ENCODE data around the gene LRRC27. TPM values are rescaled to one million over a fixed set of nuclear protein-coding genes. Genes with fewer than 3 reads are reported as not detected.

The LRRC27 gene
- total RNA-seq, 1 experiment from 2014 or later: 4.1 TPM

DNA sequence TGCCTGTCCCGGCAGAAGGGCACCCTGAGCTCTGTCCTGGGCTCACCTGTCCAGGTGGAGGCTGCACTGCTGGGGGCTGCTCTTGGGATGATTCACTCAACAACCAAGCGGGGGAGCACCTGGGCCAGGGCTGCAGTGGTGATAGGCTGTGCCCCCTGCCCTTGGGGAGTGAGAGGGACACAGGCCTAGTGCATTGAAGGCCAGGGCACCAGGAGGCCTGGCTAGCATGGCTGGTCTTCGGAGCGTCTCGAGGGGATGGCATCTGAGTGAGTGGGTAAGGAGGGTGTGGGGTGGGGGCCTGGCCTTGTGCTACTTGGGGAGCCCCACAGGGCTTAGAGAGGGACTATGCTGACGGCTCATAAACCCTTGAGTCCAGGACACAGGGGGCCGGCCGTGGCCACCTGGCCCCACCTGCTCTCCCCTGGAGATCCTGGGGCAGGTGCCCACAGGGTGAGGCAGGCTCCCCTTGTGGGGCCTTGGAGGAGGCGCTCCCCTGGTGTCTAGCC lies 68.1 kb downstream of the LRRC27 start:
- no peak for DNase-seq (ENCODE audit: low read depth, low spot score)
- Histone ChIP-seq H4K20me1 (ENCODE audit: insufficient read depth) (no peaks in the 10 kb centered on the region), H3K36me3 (ENCODE audit: control insufficient read depth in 1 of 2, insufficient read depth in 2 of 2, low read length in 2 of 2) (no peaks in the 10 kb centered on the region), H3K27me3 (ENCODE audit: insufficient read depth, low read length) (no peaks in the 10 kb centered on the region), H3K4me1 (ENCODE audit: control insufficient read depth in 1 of 2, insufficient read depth in 2 of 2, low read length in 2 of 2) (peaks cover 11 to 27% of the 10 kb centered on the region in 2 experiments), H3K27ac (ENCODE audit: low read depth, low read length) (no peak overlapping the region; the same call in 1 of the 2 replicates), H3K9me3 (ENCODE audit: control insufficient read depth in 1 of 2, insufficient read depth in 1 of 2, low read depth in 1 of 2, low read length in 2 of 2) (no peaks in the 10 kb centered on the region), H2AFZ (ENCODE audit: low read depth, low read length, poor library complexity, severe bottlenecking) (no peak overlapping the region), H3K9me2 (ENCODE audit: insufficient read depth) (no peaks in the 10 kb centered on the region), H3K4me2 (ENCODE audit: low read length) (no peak overlapping the region), H3K79me2 (ENCODE audit: insufficient read depth, low read length) (peaks cover 49% of the 10 kb centered on the region), H3K4me3 (replicated peaks in 1 of 2; ENCODE audit: low read depth in 1 of 2, low read length in 2 of 2) (no peak overlapping the region), H3K9ac (ENCODE audit: low read length) (no peak overlapping the region)
- no peak for TF ChIP-seq FOSL1 (IDR thresholded peaks at IDR 0.05; ENCODE audit: low read depth)
- no peak for TF ChIP-seq SRF (IDR thresholded peaks at IDR 0.05; ENCODE audit: low read depth)
- no peak for TF ChIP-seq YY1 (IDR thresholded peaks at IDR 0.05; ENCODE audit: extremely low read depth, insufficient replicate concordance, low read depth, low read length)
- TF ChIP-seq CEBPB (IDR thresholded peaks at IDR 0.05; ENCODE audit: low read depth): no peak
- TF ChIP-seq, protein P1, sequence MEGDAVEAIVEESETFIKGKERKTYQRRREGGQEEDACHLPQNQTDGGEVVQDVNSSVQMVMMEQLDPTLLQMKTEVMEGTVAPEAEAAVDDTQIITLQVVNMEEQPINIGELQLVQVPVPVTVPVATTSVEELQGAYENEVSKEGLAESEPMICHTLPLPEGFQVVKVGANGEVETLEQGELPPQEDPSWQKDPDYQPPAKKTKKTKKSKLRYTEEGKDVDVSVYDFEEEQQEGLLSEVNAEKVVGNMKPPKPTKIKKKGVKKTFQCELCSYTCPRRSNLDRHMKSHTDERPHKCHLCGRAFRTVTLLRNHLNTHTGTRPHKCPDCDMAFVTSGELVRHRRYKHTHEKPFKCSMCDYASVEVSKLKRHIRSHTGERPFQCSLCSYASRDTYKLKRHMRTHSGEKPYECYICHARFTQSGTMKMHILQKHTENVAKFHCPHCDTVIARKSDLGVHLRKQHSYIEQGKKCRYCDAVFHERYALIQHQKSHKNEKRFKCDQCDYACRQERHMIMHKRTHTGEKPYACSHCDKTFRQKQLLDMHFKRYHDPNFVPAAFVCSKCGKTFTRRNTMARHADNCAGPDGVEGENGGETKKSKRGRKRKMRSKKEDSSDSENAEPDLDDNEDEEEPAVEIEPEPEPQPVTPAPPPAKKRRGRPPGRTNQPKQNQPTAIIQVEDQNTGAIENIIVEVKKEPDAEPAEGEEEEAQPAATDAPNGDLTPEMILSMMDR (IDR thresholded peaks at IDR 0.05 in 2 of 3, conservative IDR thresholded peaks at IDR 0.05 in 1 of 3; ENCODE audit: borderline replicate concordance in 1 of 3, insufficient read depth in 1 of 3, low read depth in 2 of 3, low read length in 2 of 3): no peak
- TF ChIP-seq, protein P2, sequence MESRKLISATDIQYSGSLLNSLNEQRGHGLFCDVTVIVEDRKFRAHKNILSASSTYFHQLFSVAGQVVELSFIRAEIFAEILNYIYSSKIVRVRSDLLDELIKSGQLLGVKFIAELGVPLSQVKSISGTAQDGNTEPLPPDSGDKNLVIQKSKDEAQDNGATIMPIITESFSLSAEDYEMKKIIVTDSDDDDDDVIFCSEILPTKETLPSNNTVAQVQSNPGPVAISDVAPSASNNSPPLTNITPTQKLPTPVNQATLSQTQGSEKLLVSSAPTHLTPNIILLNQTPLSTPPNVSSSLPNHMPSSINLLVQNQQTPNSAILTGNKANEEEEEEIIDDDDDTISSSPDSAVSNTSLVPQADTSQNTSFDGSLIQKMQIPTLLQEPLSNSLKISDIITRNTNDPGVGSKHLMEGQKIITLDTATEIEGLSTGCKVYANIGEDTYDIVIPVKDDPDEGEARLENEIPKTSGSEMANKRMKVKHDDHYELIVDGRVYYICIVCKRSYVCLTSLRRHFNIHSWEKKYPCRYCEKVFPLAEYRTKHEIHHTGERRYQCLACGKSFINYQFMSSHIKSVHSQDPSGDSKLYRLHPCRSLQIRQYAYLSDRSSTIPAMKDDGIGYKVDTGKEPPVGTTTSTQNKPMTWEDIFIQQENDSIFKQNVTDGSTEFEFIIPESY (IDR thresholded peaks at IDR 0.05; ENCODE audit: extremely low read depth, insufficient replicate concordance, low read length): no peak
- TF ChIP-seq SP1 (IDR thresholded peaks at IDR 0.05; ENCODE audit: low read depth): no peak
- TF ChIP-seq, protein P3, sequence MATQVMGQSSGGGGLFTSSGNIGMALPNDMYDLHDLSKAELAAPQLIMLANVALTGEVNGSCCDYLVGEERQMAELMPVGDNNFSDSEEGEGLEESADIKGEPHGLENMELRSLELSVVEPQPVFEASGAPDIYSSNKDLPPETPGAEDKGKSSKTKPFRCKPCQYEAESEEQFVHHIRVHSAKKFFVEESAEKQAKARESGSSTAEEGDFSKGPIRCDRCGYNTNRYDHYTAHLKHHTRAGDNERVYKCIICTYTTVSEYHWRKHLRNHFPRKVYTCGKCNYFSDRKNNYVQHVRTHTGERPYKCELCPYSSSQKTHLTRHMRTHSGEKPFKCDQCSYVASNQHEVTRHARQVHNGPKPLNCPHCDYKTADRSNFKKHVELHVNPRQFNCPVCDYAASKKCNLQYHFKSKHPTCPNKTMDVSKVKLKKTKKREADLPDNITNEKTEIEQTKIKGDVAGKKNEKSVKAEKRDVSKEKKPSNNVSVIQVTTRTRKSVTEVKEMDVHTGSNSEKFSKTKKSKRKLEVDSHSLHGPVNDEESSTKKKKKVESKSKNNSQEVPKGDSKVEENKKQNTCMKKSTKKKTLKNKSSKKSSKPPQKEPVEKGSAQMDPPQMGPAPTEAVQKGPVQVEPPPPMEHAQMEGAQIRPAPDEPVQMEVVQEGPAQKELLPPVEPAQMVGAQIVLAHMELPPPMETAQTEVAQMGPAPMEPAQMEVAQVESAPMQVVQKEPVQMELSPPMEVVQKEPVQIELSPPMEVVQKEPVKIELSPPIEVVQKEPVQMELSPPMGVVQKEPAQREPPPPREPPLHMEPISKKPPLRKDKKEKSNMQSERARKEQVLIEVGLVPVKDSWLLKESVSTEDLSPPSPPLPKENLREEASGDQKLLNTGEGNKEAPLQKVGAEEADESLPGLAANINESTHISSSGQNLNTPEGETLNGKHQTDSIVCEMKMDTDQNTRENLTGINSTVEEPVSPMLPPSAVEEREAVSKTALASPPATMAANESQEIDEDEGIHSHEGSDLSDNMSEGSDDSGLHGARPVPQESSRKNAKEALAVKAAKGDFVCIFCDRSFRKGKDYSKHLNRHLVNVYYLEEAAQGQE (IDR thresholded peaks at IDR 0.05; ENCODE audit: low read depth): no peak
- no peak for TF ChIP-seq ZNF274 (IDR thresholded peaks at IDR 0.05; ENCODE audit: low read depth, low read length)
- no peak for TF ChIP-seq EZH2 (IDR thresholded peaks at IDR 0.05)
- TF ChIP-seq, protein P4, sequence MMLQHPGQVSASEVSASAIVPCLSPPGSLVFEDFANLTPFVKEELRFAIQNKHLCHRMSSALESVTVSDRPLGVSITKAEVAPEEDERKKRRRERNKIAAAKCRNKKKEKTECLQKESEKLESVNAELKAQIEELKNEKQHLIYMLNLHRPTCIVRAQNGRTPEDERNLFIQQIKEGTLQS (IDR thresholded peaks at IDR 0.05): no peak
- TF ChIP-seq JUND (IDR thresholded peaks at IDR 0.05): no peak
- TF ChIP-seq POLR2AphosphoS5 (IDR thresholded peaks at IDR 0.05; ENCODE audit: low read depth, low read length): no peak
- TF ChIP-seq, protein P5, sequence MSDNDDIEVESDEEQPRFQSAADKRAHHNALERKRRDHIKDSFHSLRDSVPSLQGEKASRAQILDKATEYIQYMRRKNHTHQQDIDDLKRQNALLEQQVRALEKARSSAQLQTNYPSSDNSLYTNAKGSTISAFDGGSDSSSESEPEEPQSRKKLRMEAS (IDR thresholded peaks at IDR 0.05): no peak
- TF ChIP-seq EZH2phosphoT487 (IDR thresholded peaks at IDR 0.05; ENCODE audit: borderline replicate concordance): no peak
- no peak for TF ChIP-seq SIN3A (IDR thresholded peaks at IDR 0.05; ENCODE audit: low read depth)
- no peak for TF ChIP-seq ELF1 (IDR thresholded peaks at IDR 0.05; ENCODE audit: borderline replicate concordance, low read depth)
- TF ChIP-seq ZFX (IDR thresholded peaks at IDR 0.05): no peak
- TF ChIP-seq POLR2A (IDR thresholded peaks at IDR 0.05; ENCODE audit: borderline replicate concordance, extremely low read depth, insufficient read depth, insufficient read length): no peak
- no peak for TF ChIP-seq CBX3 (IDR thresholded peaks at IDR 0.05; ENCODE audit: low read depth)
- POLR2A ChIA-PET: no interaction called here
- intact Hi-C loops (cut with micrococcal nuclease): no loop called here
- ATAC-seq: no peak
- CTCF ChIA-PET: no interaction called here
- RAD21 ChIA-PET (ENCODE audit: low non-redundant PET in 1 of 2, low total read pairs in 2 of 2, uncharacterized antibody in 2 of 2, unreplicated experiment in 2 of 2): no interaction called here
- no TSS peak for BruUV-seq (replicated peaks)
